ENCODE data around the gene PCDH18. TPM values are rescaled to one million over a fixed set of nuclear protein-coding genes. Genes with fewer than 3 reads are reported as not detected.

Gene PCDH18
- total RNA-seq, 1 donor, result under 0.01 TPM

DNA sequence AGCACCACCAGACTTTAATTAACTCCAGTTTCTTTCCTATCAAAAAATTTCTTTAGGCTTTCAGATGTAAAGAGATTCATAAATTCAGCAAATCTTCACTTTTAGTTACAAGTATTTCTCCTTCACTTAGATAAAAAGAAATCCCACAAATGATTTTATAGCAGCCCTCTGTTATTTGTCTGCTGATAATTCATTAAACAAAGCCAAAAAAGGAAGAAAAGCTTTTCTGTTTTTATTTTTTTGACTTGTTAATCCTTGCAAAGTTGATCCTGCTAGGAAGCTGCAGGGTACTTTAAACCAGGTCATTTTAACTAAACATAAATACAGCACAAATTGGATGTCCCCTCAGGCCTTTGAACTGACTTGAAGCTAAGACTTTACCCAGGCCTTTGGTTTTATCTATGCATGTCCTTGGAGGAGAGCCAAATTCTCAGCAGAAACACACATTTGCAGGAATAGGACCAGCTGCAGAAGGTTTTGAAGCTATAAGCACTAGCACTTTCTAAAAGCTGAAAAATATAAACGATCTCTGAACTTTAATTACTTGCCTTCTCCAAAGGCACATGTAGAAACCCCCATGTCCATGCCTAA, 57.5 kb downstream of the PCDH18 start:
- no peak for DNase-seq (ENCODE audit: low read depth in 2 of 3, low spot score in 2 of 3)

DNA sequence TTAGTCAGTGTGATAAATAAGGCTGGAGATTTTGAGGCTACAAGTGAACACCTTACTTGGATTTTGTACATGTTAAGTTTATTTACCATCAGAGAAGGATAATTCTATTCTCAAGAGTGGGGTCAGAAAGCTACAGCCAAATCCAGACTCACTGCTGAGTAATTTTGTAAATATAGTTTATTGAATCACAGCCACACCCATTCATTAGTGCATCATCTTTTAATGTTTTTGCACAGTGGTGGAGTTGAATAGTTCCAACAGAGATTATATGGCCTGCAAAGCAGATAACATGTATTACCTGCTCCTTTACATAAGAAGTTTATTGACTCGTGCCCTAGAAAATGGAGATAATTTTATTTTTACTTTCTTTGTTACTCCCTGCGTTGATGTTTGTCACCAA, 60.4 kb downstream of the PCDH18 start:
- no peak for DNase-seq (ENCODE audit: low read depth in 2 of 3, low spot score in 2 of 3)

DNA sequence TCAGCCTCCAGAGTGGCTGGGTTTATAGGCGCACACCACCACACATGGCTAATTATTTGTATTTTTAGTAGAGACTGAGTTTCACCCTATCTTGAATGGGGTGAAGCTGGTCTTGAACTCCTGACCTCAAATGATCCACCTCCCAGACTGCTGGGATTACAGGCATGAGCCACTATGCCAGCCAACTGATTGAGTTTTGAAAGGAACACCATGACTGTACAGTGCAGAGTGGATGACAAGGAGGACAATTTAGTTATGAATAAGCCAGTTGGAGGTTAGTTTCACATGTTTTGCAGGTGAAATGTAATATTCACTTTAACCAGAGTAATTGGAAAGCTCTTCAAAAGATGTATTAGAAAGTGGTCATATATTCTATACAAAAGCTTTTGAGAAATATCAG, 60.8 kb downstream of the PCDH18 start:
- DNase-seq (ENCODE audit: low read depth in 2 of 3, low spot score in 2 of 3), result no peak

DNA sequence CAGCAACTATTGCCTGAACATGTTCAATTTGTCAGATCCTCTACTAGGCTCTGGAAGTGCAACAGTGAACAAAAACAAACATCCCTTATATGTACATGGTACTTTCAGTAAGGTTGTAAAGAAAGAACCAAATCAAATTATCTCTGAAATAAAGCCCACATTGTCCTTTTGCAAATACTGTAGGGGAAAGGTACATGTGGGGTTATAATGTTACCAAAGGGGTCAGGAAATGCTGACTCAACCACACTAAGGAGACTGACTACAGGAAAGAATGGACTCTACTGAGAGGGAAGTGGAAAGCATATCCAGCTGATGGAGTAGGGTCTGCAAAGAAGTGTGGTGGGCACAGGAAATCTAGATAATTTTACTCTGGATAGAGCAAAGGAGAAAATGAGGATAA, 61.5 kb downstream of the PCDH18 start:
- no peak for DNase-seq (ENCODE audit: low read depth in 2 of 3, low spot score in 2 of 3)

All from hematopoietic multipotent progenitor cell (in vitro differentiated cells).